ENCODE data around the gene SLC36A2.
"Not testable (repeated sequence)": the region's sequence is repeated elsewhere in the genome, so short reads cannot be mapped to it uniquely, and the experiment has no call there.

Gene SLC36A2

GRCh38 chr5:151347369-151347768, at the start of gene SLC36A2:
Gene SLC36A2, minus strand, starts transcription at chr5:151347559. Its CDS starts 99 bp downstream, at chr5:151347460.
- no peak for DNase-seq

- DNase-seq: no peak
These were observed 41.6 kb upstream of the SLC36A2 start for GRCh38 chr5:151388960-151389359.

GRCh38 chr5:151384106-151384505, 36.7 kb upstream of the SLC36A2 start:
- no peak for DNase-seq

GRCh38 chr5:151383011-151383410, 35.7 kb upstream of the SLC36A2 start:
- DNase-seq: no peak

GRCh38 chr5:151382576-151382975, 35.2 kb upstream of the SLC36A2 start:
- DNase-seq: no peak

- no peak for DNase-seq
These were observed 34.5 kb upstream of the SLC36A2 start for GRCh38 chr5:151381899-151382298.

GRCh38 chr5:151378616-151379015, 31.3 kb upstream of the SLC36A2 start:
- no peak for DNase-seq

- no peak for DNase-seq
These were observed 27.2 kb upstream of the SLC36A2 start for GRCh38 chr5:151374539-151374938.

GRCh38 chr5:151367038-151367437, 19.7 kb upstream of the SLC36A2 start:
- DNase-seq: not testable (repeated sequence)

- DNase-seq: no peak
These were observed 16.3 kb upstream of the SLC36A2 start for GRCh38 chr5:151363673-151364072.

- no peak for DNase-seq
These were observed 15.6 kb upstream of the SLC36A2 start for GRCh38 chr5:151362970-151363369.

GRCh38 chr5:151359391-151359790, 12.0 kb upstream of the SLC36A2 start:
- DNase-seq: no peak

GRCh38 chr5:151357792-151358191, 10.4 kb upstream of the SLC36A2 start:
- DNase-seq: no peak

- no peak for DNase-seq
These were observed 9.7 kb upstream of the SLC36A2 start for GRCh38 chr5:151357097-151357496.

GRCh38 chr5:151351671-151352070, 4.3 kb upstream of the SLC36A2 start:
- no peak for DNase-seq

GRCh38 chr5:151348789-151349188, 1.4 kb upstream of the SLC36A2 start:
- no peak for DNase-seq

- DNase-seq: no peak
These were observed 1.4 kb downstream of the SLC36A2 start for GRCh38 chr5:151345808-151346478.

GRCh38 chr5:151345187-151345807, 2.1 kb downstream of the SLC36A2 start:
- no peak for DNase-seq

- DNase-seq: no peak
These were observed 3.3 kb downstream of the SLC36A2 start for GRCh38 chr5:151344088-151344487.

- DNase-seq: no peak
These were observed 7.4 kb downstream of the SLC36A2 start for GRCh38 chr5:151340004-151340403.

GRCh38 chr5:151338734-151339133, 8.6 kb downstream of the SLC36A2 start:
- no peak for DNase-seq

GRCh38 chr5:151332857-151333256, 14.5 kb downstream of the SLC36A2 start:
- no peak for DNase-seq

- no peak for DNase-seq
These were observed 18.6 kb downstream of the SLC36A2 start for GRCh38 chr5:151328734-151329133.

- no peak for DNase-seq
These were observed 19.8 kb downstream of the SLC36A2 start for GRCh38 chr5:151327585-151327984.

- no peak for DNase-seq
These were observed 21.1 kb downstream of the SLC36A2 start for GRCh38 chr5:151326266-151326665.

Measured in NK-92 treated with Interleukin-12 subunit alpha and Interleukin-12 subunit beta, amount 100 ng/mL, for 24 hours (cell line).